Measurements from ENCODE around the gene MAP7. TPM values are rescaled to one million over a fixed set of nuclear protein-coding genes. Genes with fewer than 3 reads are reported as not detected.

The MAP7 gene
- total and polyA plus RNA-seq, 7 donors, result 1.2 to 33.5 (median 3.3) TPM

DNA sequence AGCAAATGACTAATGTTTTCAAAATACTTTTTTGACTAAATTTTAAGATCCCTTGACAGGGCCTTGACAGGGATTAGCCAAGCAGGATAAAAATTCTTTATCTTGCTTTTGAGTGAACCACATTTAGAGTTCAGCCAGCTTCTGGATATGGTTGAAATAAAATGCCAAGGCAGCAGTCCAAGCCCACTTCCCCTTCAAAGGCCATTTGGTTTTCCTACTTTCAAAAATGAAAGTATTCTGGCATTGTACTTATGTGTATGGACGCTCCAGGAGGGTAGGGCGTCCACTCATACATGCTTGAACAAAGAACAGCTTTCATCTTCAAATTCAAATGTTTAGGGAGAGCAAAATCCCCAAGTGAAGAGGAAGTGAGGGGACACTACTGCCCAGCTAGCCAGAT is 178.3 kb downstream of the MAP7 start:
- WGBS, 2 donors, result 82 to 83% methylated on average over 2 of the region's 2 CpGs
- H3K27ac ChIP-seq, result no peak overlapping the region
- H3K4me3 ChIP-seq, result no peak overlapping the region
- no peaks in the 10 kb centered on the region for H3K27me3 ChIP-seq
- no peaks in the 10 kb centered on the region for H3K36me3 ChIP-seq
- H3K4me1 ChIP-seq, result no peaks in the 10 kb centered on the region
- intact Hi-C loops (cut with DNase I), result no loop called here
- H3K9me3 ChIP-seq, result no peaks in the 10 kb centered on the region
- no peak for DNase-seq
- TF ChIP-seq, protein P1, sequence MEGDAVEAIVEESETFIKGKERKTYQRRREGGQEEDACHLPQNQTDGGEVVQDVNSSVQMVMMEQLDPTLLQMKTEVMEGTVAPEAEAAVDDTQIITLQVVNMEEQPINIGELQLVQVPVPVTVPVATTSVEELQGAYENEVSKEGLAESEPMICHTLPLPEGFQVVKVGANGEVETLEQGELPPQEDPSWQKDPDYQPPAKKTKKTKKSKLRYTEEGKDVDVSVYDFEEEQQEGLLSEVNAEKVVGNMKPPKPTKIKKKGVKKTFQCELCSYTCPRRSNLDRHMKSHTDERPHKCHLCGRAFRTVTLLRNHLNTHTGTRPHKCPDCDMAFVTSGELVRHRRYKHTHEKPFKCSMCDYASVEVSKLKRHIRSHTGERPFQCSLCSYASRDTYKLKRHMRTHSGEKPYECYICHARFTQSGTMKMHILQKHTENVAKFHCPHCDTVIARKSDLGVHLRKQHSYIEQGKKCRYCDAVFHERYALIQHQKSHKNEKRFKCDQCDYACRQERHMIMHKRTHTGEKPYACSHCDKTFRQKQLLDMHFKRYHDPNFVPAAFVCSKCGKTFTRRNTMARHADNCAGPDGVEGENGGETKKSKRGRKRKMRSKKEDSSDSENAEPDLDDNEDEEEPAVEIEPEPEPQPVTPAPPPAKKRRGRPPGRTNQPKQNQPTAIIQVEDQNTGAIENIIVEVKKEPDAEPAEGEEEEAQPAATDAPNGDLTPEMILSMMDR (IDR thresholded peaks at IDR 0.05), result no peak
- no peak for TF ChIP-seq POLR2A (IDR thresholded peaks at IDR 0.05)
- no peak for TF ChIP-seq EP300 (IDR thresholded peaks at IDR 0.05)
- TF ChIP-seq POLR2AphosphoS5 (IDR thresholded peaks at IDR 0.05), result no peak

DNA sequence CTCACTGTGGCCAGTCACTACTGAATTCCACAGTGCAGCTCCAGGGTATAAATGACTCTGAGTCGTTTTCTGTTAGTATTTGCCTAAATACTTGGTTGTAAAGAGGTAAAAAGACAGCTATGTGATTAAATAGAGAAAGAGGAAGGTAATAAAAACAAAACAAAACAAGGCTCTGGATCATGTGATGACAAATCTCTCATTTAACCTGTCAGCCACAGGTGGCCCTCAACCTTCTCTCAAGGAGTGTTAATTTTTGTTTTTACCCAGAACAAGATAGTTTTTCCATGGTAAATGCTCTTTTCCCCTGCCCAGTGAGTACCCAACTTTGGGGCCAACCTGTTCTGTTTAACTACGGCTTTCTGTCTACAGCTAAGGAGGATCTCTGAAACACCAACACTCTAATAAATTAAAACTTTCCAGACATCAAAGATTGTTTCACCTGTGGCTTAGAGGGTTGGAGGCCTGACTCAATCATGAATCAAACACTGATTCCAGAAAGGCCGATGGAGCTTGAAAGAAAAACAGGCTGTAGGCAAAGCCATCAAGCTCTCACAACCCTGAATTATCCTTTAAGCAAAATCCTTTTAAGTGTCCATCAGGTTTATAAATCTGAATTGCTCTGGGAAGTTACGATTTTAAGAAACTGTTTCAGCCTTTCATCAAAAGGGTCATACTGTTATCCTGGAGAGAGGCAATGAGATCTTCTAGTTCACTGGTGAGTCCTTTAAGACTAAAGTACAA is 179.1 kb downstream of the MAP7 start:
- Histone ChIP-seq H3K36me3 (no peaks in the 10 kb centered on the region), H3K4me1 (no peaks in the 10 kb centered on the region), H3K9me3 (no peaks in the 10 kb centered on the region), H3K27ac (no peak overlapping the region), H3K27me3 (no peaks in the 10 kb centered on the region), H3K4me3 (no peak overlapping the region)
- TF ChIP-seq POLR2AphosphoS5 (IDR thresholded peaks at IDR 0.05) (no peak), EP300 (IDR thresholded peaks at IDR 0.05) (no peak), POLR2A (IDR thresholded peaks at IDR 0.05) (no peak)
- TF ChIP-seq, protein P1 (IDR thresholded peaks at IDR 0.05), result no peak
- intact Hi-C loops (cut with DNase I), result no loop called here
- WGBS, 2 donors, result 64 to 67% methylated on average over 4 of the region's 4 CpGs
- DNase-seq, result no peak

DNA sequence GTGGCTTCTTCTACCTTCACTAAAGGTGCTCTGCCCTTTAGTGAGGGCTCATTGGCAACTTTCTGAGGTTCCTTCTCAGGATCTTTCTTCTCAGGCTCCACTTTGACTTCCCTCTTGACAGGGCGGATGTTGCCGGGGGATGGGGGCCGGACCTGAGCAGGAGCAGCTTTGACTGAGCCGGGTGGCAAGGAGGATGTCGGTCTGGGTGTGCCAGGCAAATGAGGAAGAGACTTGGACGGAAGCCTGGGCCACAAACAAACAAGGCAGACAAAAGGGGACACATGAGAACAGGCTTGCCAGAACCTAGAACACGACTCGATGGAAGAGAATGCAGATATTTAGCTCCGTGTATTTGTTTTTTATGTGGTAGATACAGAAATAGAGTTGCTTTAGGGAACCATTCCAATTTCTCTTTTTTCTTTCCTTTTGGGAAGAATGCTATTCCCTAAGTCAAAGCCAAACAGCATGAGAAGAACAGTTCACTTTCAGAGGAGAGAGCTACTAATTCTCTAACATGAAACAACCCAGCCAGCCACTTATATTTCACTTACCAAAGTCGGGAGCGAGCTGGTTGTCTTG is 184.4 kb downstream of the MAP7 start:
- Histone ChIP-seq H3K4me1 (no peaks in the 10 kb centered on the region), H3K27me3 (no peaks in the 10 kb centered on the region), H3K4me3 (no peak overlapping the region), H3K27ac (no peak overlapping the region), H3K36me3 (no peaks in the 10 kb centered on the region), H3K9me3 (no peaks in the 10 kb centered on the region)
- 22 to 38% methylated on average over 11 of the region's 11 CpGs for WGBS, 2 donors
- DNase-seq, result peak; percentile 77
- no peak for TF ChIP-seq POLR2A (IDR thresholded peaks at IDR 0.05)
- no peak for TF ChIP-seq EP300 (IDR thresholded peaks at IDR 0.05)
- TF ChIP-seq, protein P1 (IDR thresholded peaks at IDR 0.05), result no peak
- TF ChIP-seq POLR2AphosphoS5 (IDR thresholded peaks at IDR 0.05), result no peak
- intact Hi-C loops (cut with DNase I), result no loop called here

DNA sequence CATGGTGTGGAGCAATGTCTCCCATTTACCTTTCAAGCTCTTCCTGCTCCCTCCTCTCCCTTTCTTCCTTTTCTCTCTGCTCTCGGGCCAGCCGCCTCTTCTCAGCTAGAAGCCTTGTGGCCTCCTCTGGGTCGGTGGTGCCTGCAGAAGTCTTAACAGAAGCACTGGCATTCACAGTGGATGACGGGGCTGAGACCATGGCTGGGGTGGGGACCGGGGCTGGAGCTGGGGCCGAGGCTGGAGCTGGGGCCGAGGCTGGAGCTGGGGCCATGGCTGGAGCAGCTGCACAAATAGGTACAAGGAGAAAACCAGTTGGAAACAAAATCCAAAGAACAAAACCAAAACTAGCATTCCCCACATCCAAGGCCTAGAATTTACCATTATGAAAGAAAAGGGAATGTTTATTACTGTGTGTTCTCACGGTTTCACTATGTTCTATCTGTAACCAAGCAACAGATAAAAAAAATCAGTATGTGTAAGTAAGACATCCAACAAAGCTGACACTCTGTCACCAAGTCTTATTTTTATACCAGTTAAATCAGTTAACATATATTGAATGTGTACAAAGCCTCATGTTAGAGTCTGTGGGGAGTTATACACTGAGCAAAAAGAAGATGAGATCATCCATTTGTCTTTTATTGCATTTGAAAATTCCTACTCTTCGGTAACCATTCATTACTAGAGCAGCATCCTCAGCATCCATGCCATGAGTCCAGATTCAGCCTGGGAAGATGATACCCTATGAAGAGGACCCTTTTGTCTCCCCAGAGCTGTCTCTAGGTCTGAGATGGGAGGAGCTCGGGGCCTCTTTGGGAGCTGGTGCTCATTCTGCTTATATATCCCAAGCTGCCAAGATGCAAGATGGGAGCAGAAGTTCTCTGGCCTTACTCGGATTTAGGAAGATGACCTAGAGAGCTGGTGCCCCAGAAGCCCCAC is 187.5 kb downstream of the MAP7 start:
- Histone ChIP-seq H3K36me3 (no peaks in the 10 kb centered on the region), H3K27me3 (no peaks in the 10 kb centered on the region), H3K4me1 (no peaks in the 10 kb centered on the region), H3K27ac (no peak overlapping the region), H3K4me3 (no peak overlapping the region), H3K9me3 (no peaks in the 10 kb centered on the region)
- intact Hi-C loops (cut with DNase I), result no loop called here
- no peak for DNase-seq
- 90 to 92% methylated on average over 11 of the region's 11 CpGs for WGBS, 2 donors
- TF ChIP-seq POLR2A (IDR thresholded peaks at IDR 0.05) (no peak), EP300 (IDR thresholded peaks at IDR 0.05) (no peak), POLR2AphosphoS5 (IDR thresholded peaks at IDR 0.05) (no peak)
- TF ChIP-seq, protein P1 (IDR thresholded peaks at IDR 0.05), result no peak
